Trophoblast cell (in vitro differentiated cells and primary cell): Measurements from ENCODE around the gene RIN3.

Experiments
- DNase-seq, 2 donors: peaks; one replicate each; pipeline ENCODE4 v3.0.0-alpha.2; 2016
- H2AFZ ChIP-seq: 2 replicates; pipeline ENCODE4 v1.6.1; 2013; ENCODE audit warnings: low read length, moderate library complexity, mild to moderate bottlenecking; ENCODE audit not compliant: insufficient read depth, poor library complexity
- H2AK5ac ChIP-seq: 2 replicates; pipeline ENCODE4 v1.6.1; 2013; ENCODE audit warnings: mild to moderate bottlenecking, low read length
- H2BK120ac ChIP-seq: 2 replicates; pipeline ENCODE4 v1.6.1; 2013; ENCODE audit warnings: low read length, mild to moderate bottlenecking, moderate library complexity; ENCODE audit not compliant: insufficient read depth, poor library complexity
- H2BK12ac ChIP-seq: 2 replicates; pipeline ENCODE4 v1.6.1; 2013; ENCODE audit warnings: mild to moderate bottlenecking, low read length, moderate library complexity
- H2BK5ac ChIP-seq: 2 replicates; pipeline ENCODE4 v1.6.1; 2013; ENCODE audit warnings: low read length, low read depth, moderate library complexity, mild to moderate bottlenecking; ENCODE audit not compliant: poor library complexity
- H3K14ac ChIP-seq: 2 replicates; pipeline ENCODE4 v1.6.1; 2013; ENCODE audit warnings: mild to moderate bottlenecking, low read length
- H3K18ac ChIP-seq: 2 replicates; pipeline ENCODE4 v1.6.1; 2013; ENCODE audit warnings: mild to moderate bottlenecking, low read length
- H3K23ac ChIP-seq: 2 replicates; pipeline ENCODE4 v1.6.1; 2013; ENCODE audit warnings: low read length
- H3K27ac ChIP-seq: 2 replicates; pipeline ENCODE4 v1.5.1; 2013; ENCODE audit warnings: low read depth, mild to moderate bottlenecking, inconsistent platforms, low read length, moderate library complexity
- H3K27me3 ChIP-seq: 2 replicates; pipeline ENCODE4 v1.6.1; 2013; ENCODE audit warnings: inconsistent platforms, mild to moderate bottlenecking, low read length, moderate library complexity; ENCODE audit not compliant: insufficient read depth
- H3K36me3 ChIP-seq, 2 experiments: 1 replicate in 1 of 2; 2 replicates in 1 of 2; pipeline ENCODE4 v1.6.1; 2013; ENCODE audit warnings: low read length in 2 of 2, mild to moderate bottlenecking in 2 of 2, moderate library complexity in 1 of 2; ENCODE audit not compliant: insufficient read depth in 2 of 2, control insufficient read depth in 1 of 2
- H3K4ac ChIP-seq: 2 replicates; pipeline ENCODE4 v1.6.1; 2013; ENCODE audit warnings: low read depth, mild to moderate bottlenecking, low read length, moderate library complexity
- H3K4me1 ChIP-seq, 2 experiments: 1 replicate in 1 of 2; 2 replicates in 1 of 2; pipeline ENCODE4 v1.6.1; 2013; ENCODE audit warnings: low read length in 2 of 2, mild to moderate bottlenecking in 2 of 2, moderate library complexity in 1 of 2; ENCODE audit not compliant: insufficient read depth in 2 of 2, control insufficient read depth in 1 of 2
- H3K4me2 ChIP-seq: 2 replicates; pipeline ENCODE4 v1.6.1; 2013; ENCODE audit warnings: inconsistent platforms, mild to moderate bottlenecking, low read length, moderate library complexity
- H3K4me3 ChIP-seq: 2 replicates; pipeline ENCODE4 v1.5.1; 2013; ENCODE audit warnings: mild to moderate bottlenecking, low read depth, low read length, inconsistent platforms
- H3K79me1 ChIP-seq: one replicate; pipeline ENCODE4 v1.6.1; 2013; ENCODE audit warnings: low read length
- H3K79me2 ChIP-seq: 2 replicates; pipeline ENCODE4 v1.6.1; 2013; ENCODE audit warnings: low read length, mild to moderate bottlenecking; ENCODE audit not compliant: control insufficient read depth, insufficient read depth, poor library complexity
- H3K9ac ChIP-seq: 2 replicates; pipeline ENCODE4 v1.6.1; 2013; ENCODE audit warnings: mild to moderate bottlenecking, low read length
- H3K9me3 ChIP-seq: 2 replicates; pipeline ENCODE4 v1.6.1; 2013; ENCODE audit warnings: low read depth, mild to moderate bottlenecking, control low read depth, inconsistent platforms, low read length; ENCODE audit not compliant: insufficient read depth
- H4K12ac ChIP-seq: 2 replicates; pipeline ENCODE4 v1.6.1; 2013; ENCODE audit warnings: low read depth, mild to moderate bottlenecking, low read length, moderate library complexity
- H4K8ac ChIP-seq: 2 replicates; pipeline ENCODE4 v1.6.1; 2013; ENCODE audit warnings: low read depth, mild to moderate bottlenecking, low read length, moderate library complexity
- H4K91ac ChIP-seq: one replicate; pipeline ENCODE4 v1.6.1; 2013; ENCODE audit warnings: low read depth, mild to moderate bottlenecking, low read length, moderate library complexity
- whole genome bisulfite sequencing: extraction: QIAGEN DNeasy Blood & Tissue Kit; methylation state at CpG from one replicate; pipeline ENCODE4 v1.1.7; 2013; ENCODE audit warnings: missing lambda C conversion rate; ENCODE audit not compliant: insufficient read length, insufficient coverage; ENCODE audit errors: extremely low coverage; 5-methylcytosine and 5-hydroxymethylcytosine counted together

Gene RIN3

DNA sequence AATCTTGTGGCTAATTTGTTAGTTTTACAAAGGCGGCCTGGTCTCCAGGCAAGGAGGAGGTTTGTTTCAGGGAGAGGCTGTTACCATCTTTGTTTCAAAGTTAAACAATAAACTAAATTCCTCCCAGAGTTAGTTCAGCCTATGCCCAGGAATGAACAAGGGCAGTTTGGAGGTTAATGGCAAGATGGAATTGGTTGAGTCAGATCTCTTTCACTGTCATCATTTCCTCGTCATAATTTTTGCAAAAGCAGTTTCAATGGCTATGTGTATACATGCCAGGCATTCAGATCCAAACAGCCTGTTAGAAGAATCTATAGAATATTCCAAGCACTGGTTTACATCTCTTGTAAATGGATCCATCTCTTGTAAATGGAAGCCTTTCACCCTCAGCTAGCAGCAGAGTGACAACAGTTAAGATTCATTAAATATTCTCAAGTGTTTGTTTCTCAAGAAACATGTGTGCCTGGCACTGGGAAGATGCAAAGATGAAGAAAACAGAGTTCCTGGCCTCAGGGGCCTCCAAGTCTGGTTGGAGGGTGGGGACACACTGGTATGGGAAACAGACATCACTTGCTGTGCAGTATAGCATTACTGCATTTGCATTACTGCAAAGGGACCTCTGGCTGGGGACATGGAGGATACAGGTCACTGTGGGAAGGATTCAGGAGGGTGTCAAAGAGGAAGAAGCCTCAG, 65.8 kb downstream of the RIN3 start:
- no peak overlapping the region for H2BK12ac ChIP-seq
- no peak overlapping the region for H3K14ac ChIP-seq
- peaks cover 23 to 33% of the 10 kb centered on the region in 2 experiments for H3K36me3 ChIP-seq
- no peak overlapping the region for H3K4ac ChIP-seq
- peaks cover 15% of the 10 kb centered on the region for H3K79me1 ChIP-seq
- H3K4me2 ChIP-seq = no peak overlapping the region
- H2AFZ ChIP-seq = no peak overlapping the region
- no peak overlapping the region for H4K91ac ChIP-seq
- no peak overlapping the region for H4K12ac ChIP-seq
- H3K27me3 ChIP-seq = no peaks in the 10 kb centered on the region
- H3K79me2 ChIP-seq = no peaks in the 10 kb centered on the region
- H2AK5ac ChIP-seq = no peak overlapping the region
- H3K4me1 ChIP-seq = peaks cover 6 to 11% of the 10 kb centered on the region in 2 experiments
- WGBS = no CpG with 5 or more reads among the region's 2 CpGs
- no peak overlapping the region for H2BK5ac ChIP-seq
- H3K9me3 ChIP-seq = peaks cover 3% of the 10 kb centered on the region
- no peak overlapping the region for H3K23ac ChIP-seq
- no peak overlapping the region for H3K27ac ChIP-seq
- no peak overlapping the region for H3K18ac ChIP-seq
- no peak overlapping the region for H3K9ac ChIP-seq
- H2BK120ac ChIP-seq = no peak overlapping the region
- no peak for DNase-seq
- no peak overlapping the region for H4K8ac ChIP-seq
- no peak overlapping the region for H3K4me3 ChIP-seq

DNA sequence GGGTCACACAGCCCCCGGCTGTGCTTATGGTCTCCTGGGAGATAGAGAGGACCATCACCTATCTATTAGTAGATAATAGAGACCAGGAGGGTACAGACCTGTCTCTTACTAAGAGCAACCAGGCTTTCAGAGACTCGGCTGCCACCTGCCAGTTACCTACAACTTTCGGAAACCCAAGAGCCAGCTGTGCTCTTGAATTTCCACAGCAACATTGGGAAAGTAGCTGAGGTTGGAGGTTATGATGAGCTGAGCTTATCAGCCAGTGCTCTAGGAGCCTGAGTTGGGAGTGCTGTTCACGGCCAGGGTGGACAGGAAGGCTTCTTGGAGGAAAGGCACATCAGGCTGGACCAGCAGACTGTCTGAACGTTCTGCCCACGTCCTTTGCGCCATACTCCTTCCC, 67.6 kb downstream of the RIN3 start:
- peaks cover 13% of the 10 kb centered on the region for H3K79me1 ChIP-seq
- H4K12ac ChIP-seq = no peak overlapping the region
- no peak overlapping the region for H3K4me3 ChIP-seq
- no peak overlapping the region for H3K4ac ChIP-seq
- peak overlapping the region; percentile 38 for H4K8ac ChIP-seq
- no peaks in the 10 kb centered on the region for H3K79me2 ChIP-seq
- DNase-seq = no peak
- no peak overlapping the region for H2AK5ac ChIP-seq
- peak overlapping the region; percentile 14 for H2BK120ac ChIP-seq
- no peak overlapping the region for H2AFZ ChIP-seq
- H2BK12ac ChIP-seq = no peak overlapping the region
- H3K4me1 ChIP-seq = peaks cover 8 to 11% of the 10 kb centered on the region in 2 experiments
- H3K4me2 ChIP-seq = no peak overlapping the region
- peaks cover 3% of the 10 kb centered on the region for H3K9me3 ChIP-seq
- H3K23ac ChIP-seq = no peak overlapping the region
- H2BK5ac ChIP-seq = peak overlapping the region; percentile 15
- H3K36me3 ChIP-seq = peaks cover 22 to 34% of the 10 kb centered on the region in 2 experiments
- no CpG with 5 or more reads among the region's 7 CpGs for WGBS
- peak overlapping the region; percentile 72 for H3K27ac ChIP-seq
- H3K18ac ChIP-seq = peak overlapping the region; percentile 17
- peak overlapping the region; percentile 73 for H4K91ac ChIP-seq
- H3K14ac ChIP-seq = peak overlapping the region; percentile 30
- H3K9ac ChIP-seq = no peak overlapping the region
- no peaks in the 10 kb centered on the region for H3K27me3 ChIP-seq

DNA sequence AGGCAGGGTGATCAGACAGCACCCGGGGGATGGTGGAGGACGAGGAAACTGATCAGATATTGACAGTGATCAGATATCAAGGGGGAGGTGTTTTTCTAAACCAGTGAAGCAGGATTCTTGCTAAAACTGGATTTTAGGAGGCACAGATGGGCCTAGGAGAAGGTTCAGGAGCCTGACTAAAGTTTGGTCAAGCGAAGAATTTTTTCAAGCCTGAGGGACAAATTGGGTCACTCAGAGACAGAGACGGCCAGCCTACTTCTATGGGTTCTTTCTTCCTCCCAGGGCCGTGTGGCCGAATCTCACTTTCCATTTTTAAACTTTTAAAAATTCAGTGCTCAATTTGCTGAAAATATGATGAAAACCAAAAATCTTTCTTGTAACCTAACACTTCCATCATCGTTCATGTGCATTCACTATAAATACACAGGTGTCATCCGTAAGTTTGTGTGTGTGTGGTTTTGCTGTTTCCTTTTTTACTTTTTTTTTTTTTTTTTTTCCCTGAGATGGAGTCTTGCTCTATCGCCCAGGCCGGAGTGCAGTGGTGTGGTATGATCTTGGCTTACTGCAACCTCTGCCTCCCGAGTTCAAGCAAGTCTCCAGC, 68.5 kb downstream of the RIN3 start:
- Histone ChIP-seq H3K4me2 (no peak overlapping the region), H2AK5ac (no peak overlapping the region), H3K23ac (no peak overlapping the region), H3K79me1 (peaks cover 15% of the 10 kb centered on the region), H3K4ac (no peak overlapping the region), H4K12ac (no peak overlapping the region), H3K14ac (no peak overlapping the region), H2BK120ac (no peak overlapping the region), H2BK5ac (no peak overlapping the region), H3K27me3 (no peaks in the 10 kb centered on the region), H3K4me3 (no peak overlapping the region), H2AFZ (no peak overlapping the region), H4K91ac (peak overlapping the region; percentile 58), H3K36me3 (peaks cover 17 to 29% of the 10 kb centered on the region in 2 experiments), H3K79me2 (no peaks in the 10 kb centered on the region), H3K18ac (no peak overlapping the region), H3K4me1 (peaks cover 8 to 11% of the 10 kb centered on the region in 2 experiments), H4K8ac (no peak overlapping the region), H3K9me3 (peaks cover 2% of the 10 kb centered on the region), H3K27ac (peak overlapping the region; percentile 25), H3K9ac (no peak overlapping the region), H2BK12ac (no peak overlapping the region)
- no CpG with 5 or more reads among the region's 11 CpGs for WGBS
- DNase-seq = no peak

DNA sequence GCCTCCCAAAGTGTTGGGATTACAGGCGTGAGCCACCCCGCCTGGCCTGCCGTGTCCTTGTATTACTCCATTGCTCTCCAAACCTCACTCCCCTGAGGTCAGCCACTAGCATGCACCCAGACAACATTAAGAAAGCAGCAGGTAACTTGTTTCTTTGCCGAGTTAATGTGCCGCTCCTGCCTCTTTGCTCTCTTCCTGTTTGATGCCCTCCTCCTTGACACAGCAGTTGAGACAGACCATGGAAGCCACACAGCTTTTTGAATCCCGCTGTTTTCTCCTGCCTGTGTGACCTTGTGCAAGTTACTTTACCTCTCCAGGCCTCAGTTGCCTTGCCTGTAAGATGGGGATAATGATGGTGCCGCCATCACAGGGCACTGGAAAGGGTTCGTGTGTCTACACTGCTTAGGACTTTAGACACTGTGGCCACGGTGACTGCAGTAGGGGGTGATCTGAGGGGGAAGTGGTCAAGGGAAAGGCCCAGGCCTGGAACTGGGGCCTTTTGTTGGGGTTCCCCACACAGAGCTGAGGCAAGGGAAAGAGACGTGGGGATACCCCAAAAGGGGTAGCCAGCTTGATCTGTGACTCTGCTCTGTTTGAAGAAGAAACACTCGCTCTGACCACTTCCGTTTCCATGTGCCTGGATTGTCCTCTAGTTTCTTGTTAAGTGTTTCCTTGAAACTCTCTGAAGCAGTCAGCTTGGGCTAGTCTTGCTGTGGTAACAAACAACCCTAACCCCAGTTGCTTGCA, 69.3 kb downstream of the RIN3 start:
- Histone ChIP-seq H3K14ac (peak overlapping the region; percentile 59), H3K79me2 (no peaks in the 10 kb centered on the region), H3K18ac (peak overlapping the region; percentile 51), H2BK5ac (peak overlapping the region; percentile 39), H2AK5ac (peak overlapping the region; percentile 68), H2BK120ac (peak overlapping the region; percentile 52), H4K12ac (peak overlapping the region; percentile 13), H2BK12ac (peak overlapping the region; percentile 46), H3K4ac (peak overlapping the region; percentile 12), H3K27ac (no peak overlapping the region), H3K36me3 (peaks cover 14 to 22% of the 10 kb centered on the region in 2 experiments), H4K91ac (peak overlapping the region; percentile 58), H2AFZ (no peak overlapping the region), H3K4me2 (no peak overlapping the region), H3K79me1 (peaks cover 17% of the 10 kb centered on the region), H4K8ac (peak overlapping the region; percentile 11), H3K4me1 (peaks cover 8 to 11% of the 10 kb centered on the region in 2 experiments), H3K27me3 (no peaks in the 10 kb centered on the region), H3K9me3 (no peaks in the 10 kb centered on the region), H3K23ac (no peak overlapping the region), H3K4me3 (no peak overlapping the region), H3K9ac (no peak overlapping the region)
- DNase-seq = no peak
- WGBS = no CpG with 5 or more reads among the region's 12 CpGs
